Embryonic facial prominence (tissue), 1 donor: ENCODE measurements around the gene IPO11.
"Not testable (repeated sequence)": the region's sequence is repeated elsewhere in the genome, so short reads cannot be mapped to it uniquely, and the experiment has no call there.

Experiments
- DNase-seq: peaks from one replicate; pipeline ENCODE4 v3.0.0-alpha.2; 2016; ENCODE audit errors: extremely low spot score

IPO11 gene

DNA sequence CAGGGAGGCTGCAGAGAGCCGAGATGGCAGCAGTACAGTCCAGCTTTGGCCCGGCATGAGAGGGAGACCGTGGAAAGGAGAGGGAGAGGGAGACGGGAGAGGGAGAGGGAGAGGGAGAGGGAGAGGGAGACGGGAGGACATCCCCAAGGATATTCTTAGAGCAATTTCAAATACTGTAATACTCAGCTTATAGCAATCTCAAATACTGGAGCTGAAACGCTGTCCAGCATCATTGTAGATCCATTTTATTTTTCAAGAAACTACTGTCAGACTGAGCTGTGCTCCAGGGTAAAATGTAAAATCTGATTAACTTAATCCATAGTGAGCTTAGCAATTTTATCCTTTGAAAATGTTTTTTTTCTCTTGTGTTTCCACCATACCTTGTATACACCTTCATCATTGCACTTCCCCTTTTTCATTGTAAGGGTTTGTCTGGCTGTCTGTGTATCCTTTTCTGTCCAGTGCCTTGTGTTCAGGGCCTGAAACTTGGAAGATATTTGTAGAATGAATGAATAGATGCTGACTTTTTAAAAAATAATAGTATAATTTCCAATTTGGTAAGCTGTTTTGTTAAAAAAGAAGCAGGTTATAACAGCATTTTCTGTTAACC lies 102.1 kb downstream of the IPO11 start:
- DNase-seq: no peak

DNA sequence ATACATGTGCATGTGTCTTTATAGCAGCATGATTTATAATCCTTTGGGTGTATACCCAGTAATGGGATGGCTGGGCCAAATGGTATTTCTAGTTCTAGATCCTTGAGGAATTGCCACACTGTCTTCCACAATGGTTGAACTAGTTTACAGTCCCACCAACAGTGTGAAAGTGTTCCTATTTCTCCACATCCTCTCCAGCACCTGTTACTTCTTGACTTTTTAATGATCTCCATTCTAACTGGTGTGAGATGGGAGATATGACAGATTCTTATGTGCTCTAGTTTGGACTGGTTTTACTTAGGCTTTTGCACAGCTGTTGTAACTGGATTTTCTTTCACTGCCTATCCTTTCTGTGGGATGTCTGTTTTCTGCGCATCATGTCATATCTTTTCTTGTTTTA lies 108.2 kb downstream of the IPO11 start:
- not testable (repeated sequence) for DNase-seq

DNA sequence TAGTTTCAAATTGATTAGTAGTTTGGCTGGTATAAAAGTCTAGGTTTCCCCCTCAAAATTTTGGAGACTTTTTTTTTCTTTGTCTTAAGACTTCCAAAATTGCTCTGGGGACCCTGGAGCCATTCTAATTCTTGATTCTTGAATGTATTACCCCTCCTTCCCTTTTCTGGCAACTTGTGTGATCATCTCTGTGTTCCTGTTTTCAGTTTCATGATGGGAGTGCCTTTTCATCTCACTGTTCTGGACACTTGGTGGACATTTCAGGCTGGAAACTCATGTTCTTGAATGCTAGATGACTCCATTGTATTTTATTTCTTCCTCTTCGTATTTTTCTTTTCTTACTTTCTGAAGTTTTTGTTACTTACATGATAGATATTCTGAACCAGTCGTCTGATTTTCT lies 108.8 kb downstream of the IPO11 start:
- no peak for DNase-seq

DNA sequence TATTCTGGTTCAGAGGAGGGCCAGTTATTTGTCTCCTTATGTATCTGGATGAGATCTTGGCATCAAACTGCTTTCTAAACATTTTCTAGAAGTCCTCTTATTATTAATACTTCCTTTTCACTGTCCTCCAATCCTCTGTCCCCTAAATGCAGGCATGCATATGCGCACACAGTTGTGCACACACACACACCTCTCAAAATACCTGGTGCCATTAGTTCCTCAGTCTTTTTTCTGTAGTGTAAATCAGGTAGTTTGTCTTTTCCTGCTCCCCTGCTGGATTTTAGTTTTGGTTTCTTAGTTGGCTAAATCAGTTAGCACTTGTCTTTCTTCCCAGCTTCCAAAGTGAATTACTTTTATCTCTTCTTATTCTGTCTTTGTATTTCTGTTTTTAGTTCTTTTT lies 110.2 kb downstream of the IPO11 start:
- no peak for DNase-seq

DNA sequence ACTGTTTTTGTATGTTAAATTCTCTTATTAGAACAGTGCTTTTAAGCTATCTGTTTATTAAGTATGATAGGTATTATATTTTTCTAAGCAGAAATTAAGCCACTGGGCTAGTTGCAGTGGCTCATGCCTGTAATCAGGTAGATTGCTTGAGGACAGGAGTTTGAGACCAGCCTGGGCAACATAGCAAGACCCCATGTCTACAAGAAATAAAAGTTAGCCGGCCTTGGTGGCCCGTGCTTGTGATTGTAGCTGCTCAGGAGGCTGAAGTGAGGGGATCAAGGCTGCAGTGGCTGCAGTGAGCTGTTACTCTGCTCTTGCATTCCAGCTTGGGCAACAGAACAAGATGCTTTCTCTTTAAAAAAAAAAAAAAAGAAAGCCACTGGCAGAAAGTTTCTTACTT lies 121.0 kb downstream of the IPO11 start:
- no peak for DNase-seq

DNA sequence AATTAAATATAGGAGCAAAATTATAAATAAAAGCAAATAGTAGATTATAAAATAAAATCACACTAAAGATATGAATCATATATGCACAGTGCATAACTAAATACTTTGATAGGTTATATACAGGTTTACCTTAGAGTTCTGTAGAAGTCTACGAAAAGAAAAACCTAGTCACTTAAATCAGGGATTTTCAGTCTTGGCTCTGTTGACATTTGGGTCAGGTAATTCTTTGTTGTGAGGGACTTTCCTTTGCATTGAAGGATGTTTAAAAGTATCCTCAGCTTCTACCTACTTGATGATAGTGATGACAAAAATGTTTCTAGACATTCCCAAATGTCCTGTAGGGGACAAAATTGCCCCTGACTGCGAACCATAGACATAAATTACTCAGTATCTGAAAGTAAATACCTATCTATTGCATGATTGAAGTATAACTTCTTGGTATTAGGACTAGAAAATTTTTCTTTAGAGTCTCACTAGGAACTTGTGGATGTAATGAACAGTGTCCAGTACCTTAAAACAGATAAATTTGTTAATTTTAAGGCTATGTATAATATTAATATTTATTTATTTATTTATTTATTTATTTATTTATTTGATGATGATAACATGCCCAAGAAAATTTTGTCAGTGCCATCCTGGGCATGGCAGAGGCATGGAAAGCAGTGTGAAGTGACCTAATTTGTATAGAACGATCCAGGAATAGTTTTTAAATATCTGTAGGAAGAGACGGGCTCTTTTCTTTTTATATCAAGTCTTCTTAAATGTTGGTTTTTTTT lies 122.1 kb downstream of the IPO11 start:
- DNase-seq: no peak

DNA sequence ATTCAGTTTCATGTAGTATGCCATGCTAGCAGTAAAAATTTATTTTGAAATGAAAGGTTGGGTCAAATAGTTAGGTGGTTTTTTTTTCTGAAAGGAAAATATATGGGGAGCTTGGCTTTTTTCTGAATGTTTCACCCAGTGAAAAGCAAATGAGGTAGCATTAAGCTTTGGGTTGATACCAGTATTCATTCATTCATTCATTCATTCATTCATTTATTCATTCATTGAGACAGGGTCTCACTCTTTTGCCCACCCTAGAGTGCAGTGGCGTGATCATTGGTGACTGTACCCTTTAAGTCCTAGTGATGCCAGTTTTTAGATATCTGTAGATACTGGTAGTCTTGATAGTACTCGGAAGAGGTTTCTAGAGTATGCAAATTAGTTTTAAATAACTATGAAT lies 123.7 kb downstream of the IPO11 start:
- no peak for DNase-seq

DNA sequence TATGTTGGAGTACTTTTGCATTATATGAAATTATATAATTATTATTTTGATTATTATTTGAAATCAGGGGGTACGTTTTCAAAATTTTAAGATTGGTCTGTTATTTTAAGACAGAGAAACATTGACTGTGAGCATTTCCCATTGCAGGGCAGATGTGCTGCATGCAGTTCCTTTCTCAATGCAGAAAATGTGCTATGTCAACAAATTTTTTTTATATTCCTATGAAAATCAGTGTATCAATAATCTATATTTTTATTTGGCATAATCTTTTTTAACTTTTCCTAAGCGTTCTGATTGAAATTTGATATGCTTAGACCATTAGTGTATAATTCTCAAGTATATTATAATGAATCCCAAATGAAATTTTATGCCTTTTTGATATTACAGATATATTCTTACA lies 124.2 kb downstream of the IPO11 start:
- no peak for DNase-seq

DNA sequence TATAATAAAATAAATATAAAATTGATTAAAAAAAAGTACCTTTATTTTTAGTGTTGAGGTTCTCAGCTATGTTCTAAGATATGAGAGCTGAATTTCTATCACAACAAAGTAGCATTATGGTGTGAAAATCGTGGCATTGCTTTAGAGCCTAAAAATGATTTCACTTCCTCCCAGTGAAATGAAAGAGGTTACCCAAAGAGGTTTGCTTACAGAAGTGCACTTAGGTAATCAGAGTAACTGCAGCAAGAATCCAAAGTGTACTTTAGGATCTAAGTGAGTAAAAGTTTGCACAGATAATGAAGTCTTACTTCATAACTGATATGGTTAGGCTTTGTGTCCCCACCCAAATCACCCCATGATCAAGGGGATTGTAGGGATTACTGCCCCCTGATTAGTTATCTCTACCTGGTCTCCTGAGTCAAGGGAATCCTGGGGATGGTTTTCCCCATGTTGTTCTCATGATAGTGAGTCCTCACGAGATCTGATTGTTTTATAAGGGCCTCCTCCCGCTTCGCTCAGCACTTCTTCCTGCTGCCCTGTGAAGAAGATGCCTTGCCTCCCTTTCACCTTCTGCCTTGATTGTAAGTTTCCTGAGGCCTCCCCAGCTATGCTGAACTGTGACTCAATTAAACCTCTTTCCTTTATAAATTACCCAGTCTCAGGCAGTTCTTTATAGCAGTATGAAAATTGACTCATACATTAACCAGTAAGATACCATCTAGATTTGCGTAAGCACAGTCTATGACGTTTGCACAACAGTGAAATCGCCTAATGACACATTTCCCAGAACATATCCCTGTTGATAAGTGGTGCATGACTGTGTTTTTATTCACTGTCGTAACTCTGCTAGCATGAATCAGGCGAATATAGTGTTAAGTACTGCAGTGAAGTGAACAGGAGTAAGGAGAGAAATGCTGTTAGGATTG lies 125.7 kb downstream of the IPO11 start:
- no peak for DNase-seq

DNA sequence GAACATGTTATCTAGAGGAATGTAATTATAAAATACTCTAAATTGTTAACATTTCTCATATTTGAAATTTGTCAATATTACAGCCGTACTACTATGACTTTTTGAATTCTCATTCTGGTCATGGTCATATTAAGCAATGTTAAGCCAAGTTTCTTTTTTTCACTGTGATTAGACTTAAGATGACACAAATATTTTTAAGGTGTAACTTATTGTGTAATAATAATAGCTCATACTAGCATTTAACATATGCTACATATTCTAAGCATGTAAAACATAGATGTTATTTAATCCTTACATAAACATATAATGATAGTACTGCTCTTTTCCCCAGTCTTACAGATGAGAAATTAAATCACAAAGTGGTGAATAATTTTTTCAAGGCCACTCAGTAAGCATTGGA lies 130.2 kb downstream of the IPO11 start:
- DNase-seq: no peak

DNA sequence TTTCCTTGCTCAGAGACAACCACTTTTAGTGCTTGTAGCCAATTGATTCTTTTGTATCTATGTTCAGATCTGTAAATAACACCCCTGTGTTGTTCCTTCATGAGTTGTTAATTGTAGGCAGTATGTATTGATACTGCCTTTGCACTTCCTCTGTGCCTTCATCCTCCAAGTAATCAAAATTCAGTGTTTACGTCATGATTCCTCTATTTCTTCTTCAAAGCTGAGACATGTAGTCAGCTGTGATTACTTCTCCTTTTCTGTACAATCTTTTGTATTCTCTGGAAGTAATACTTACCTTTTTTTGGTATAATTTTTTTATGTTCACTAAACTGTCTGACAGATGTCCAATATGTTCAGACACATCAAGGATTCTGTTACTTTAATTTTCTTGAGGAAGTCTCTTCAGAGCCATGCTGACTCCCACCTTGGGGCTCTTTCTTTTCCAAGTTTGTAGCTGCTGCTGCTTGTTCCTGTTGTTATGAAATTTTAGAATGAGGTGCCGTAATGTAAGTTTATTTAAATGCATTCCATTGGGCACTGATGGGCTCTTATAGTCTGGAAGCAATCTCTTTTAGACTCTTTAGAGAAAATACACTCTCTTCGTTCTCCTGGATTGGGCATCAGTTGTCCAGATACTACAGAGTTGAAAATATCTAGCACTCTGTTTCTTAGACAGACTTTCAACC lies 135.5 kb downstream of the IPO11 start:
- no peak for DNase-seq

DNA sequence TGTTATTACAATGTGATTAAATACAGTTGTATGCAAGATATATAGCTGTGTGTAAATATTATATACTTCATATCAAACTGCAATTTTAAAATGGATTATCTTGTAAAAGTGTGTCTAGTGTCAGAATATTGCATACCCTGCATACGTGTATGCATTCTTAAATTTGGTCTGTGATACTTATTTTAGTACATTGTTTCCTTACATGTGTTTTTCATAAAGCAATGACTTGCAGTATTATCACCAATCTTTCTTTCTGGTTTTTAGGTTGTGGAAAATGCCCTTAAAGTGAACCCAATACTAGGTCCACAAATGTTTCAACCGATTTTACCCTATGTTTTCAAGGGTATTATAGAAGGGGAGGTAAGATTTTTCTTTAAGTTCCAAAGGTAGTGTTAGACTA lies 137.5 kb downstream of the IPO11 start:
- no peak for DNase-seq

DNA sequence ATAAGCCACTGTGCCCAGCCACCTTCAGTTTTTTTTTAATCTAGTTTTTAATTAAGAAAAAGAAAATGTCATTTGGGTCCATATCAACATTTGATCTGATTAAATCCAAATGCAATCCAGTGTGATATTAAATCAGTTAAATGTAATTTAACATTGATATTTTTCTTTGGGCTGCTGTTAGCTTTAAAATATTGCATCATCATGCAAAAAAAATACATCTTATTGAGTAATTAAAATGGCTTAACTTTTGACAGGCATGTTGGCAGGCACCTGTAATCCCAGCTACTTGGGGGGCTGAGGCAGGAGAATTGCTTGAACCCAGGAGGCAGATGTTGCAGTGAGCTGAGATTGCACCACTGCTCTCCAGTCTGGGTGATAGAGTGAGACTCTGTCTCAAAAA lies 143.4 kb downstream of the IPO11 start:
- no peak for DNase-seq

DNA sequence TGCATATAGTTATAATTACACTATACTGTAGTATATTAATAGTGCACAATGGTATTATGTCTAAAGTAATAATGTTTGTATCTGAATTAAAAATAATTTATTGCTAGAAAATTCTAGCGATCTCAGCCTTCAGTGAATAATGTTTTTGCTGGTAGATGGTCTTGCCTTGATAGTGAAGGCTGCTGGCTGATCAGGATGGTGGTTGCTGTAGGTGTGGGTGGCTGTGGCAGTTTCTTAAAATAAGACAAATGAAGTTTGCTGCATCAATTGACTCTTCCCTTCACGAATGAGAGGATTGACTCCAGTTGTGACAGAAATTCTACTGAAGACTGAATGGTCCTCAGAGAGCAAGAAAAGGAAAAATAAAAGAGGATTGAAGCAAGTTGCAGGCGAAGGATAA lies 146.4 kb downstream of the IPO11 start:
- no peak for DNase-seq

DNA sequence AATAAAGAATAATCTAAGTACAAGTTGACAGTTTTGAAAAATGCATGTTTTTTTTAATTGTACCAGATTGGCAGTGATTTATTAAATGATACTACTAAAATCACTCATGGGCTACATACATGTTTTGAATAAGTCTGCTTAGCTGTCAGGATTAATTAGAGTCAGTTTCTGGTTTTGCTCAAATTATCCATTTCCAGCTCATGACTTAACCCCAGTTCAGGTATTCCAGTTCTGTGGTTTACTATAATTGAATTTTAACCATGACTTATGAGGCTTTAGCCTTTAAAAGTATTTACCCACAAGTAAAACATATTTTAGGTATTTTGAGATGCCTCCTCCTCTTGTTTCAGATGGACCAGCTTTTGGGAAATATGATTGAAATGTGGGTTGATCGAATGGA lies 148.2 kb downstream of the IPO11 start:
- DNase-seq: no peak

DNA sequence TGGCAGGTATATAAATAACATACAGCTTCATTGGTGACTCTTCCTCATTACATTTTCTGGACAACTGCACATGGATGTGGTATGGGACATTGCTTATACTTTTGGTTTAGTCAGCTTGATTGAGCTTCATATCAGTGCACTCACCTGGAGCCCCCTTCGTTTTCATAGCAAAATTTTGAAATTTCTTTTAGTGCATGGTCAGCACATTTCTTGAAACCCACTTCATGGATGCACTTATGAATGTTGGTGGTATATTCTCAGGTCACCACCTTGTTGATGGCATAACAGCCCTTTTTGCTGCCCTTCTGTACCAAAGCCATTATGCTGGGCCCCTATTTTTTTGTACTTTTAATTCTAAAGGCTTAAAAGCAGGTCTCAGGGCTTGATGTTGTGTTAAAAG lies 149.3 kb downstream of the IPO11 start:
- no peak for DNase-seq

DNA sequence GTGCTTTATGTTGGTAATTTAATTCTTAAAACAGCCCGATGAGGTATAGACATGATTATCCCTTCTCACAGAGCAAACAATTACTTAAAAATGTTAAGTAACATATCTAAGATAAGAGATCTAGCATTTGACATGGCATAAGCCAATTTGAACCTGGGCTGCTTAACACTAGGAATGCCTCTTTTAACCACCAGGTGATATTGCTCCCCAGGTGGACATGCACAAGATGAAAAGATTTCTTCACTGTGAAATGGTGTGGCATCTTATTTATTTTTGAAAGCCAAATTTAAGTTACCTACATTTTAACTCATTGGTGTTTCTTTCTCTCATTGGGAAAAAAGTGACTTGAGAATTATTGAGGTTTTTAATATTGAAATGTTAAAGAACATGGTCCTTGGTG lies 150.3 kb downstream of the IPO11 start:
- no peak for DNase-seq

DNA sequence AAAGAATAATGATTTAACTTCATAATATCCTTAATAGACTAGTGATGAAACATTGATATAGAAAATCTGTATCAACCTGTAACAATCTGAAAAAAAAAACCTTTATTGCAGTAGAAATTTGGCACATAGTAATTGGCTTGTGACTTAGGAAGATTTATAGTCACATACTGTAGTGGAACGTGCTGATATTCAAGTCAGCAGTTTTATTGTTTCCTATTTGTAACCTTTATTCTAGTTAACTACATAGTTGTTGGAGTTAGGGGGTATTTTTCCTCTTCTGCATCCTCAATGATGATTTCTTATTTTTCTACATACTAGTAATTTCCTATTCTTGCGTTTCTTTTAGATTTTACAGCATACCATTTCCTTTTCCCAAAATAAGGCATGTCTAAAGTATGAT lies 151.5 kb downstream of the IPO11 start:
- DNase-seq: no peak

DNA sequence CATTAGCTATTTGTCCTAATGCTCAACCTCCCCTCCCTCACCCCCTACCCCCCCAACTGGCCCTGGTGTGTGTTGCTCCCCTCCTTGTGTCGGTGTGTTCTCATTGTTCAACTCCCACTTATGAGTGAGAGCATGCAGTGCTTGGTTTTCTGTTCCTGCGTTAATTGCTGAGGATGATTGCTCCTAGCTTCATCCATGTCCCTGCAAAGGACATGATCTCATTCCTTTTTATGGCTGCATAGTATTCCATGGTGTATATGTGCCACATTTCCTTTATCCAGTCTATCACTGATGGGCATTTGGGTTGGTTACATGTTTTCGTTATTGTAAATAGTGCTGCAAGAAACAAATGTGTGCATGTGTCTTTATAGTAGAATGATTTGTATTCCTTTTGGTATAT lies 153.2 kb downstream of the IPO11 start:
- not testable (repeated sequence) for DNase-seq

DNA sequence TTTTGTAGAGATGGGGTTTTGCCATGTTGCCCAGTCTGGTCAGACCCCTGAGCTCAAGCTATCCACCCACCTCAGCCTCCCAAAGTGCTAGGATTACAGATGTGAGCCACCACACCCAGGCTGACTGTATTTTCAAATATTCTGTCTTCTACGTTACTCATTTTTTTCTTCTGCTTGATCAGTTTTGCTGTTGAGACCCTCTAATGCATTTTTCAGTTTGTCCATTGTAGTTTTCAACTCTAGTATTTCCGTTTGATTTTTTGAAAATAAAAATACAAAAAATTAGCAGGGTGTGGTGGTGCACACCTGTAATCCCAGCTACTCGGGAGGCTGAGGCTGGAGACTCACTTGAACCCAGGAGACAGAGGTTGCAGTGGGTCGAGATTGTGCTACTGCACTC lies 155.6 kb downstream of the IPO11 start:
- no peak for DNase-seq

DNA sequence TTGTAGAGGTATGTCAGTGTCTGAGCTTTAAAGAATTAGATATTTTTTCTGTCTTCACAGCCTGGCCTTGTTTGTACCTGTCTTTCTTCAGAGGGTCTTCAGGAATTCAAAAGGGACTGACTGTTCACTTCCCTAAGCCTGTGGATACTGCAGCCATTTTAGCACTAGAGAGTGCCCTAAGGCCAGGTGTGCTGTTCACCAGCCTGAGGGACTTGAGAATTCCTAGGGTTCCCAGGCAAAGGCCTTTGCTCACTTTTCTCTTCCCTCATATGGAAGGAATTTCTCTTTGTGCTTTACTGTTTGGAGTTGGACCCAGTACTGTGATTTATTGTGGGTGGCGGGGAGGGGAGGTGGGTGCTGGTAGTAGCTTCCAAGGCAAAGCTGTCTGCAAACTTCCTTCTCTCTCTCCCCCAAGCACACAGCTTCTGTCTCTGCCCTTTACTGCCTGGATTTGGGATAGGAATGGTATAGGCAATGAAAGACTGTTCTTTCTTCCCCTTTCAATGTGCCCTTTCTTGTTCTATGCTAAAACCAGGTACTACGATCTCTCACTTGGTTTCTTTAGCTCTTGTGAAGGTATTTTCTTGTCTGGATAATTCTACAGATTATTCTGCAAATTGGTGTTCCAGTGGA lies 156.4 kb downstream of the IPO11 start:
- DNase-seq: no peak

DNA sequence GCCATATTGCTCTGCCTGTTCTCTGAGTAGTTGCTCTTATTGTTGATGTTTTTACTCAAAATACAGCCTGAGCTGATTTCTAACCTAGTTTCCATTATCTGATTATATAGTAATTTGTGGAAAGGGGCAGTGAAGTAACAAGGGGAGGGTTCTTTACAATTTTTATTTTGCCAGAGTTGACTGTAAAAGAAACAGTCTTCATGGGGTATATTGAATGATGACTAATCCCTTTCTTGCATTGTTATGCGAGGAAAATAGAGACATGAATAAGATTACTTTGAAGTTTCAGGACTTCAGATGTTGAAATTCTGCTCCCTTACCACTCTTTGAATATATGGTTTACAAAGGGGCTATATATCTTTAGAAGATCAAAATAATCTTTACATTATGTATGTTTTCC lies 156.9 kb downstream of the IPO11 start:
- DNase-seq: no peak
